ENCODE measurements around the gene FLT3LG. TPM values are rescaled to one million over a fixed set of nuclear protein-coding genes. Genes with fewer than 3 reads are reported as not detected.

FLT3LG gene
- total and polyA plus RNA-seq, 2 donors from 2014 or later: 7.4 to 12.5 TPM

- intact Hi-C loops (cut with DNase I): no loop called here
- TF ChIP-seq, protein P1, sequence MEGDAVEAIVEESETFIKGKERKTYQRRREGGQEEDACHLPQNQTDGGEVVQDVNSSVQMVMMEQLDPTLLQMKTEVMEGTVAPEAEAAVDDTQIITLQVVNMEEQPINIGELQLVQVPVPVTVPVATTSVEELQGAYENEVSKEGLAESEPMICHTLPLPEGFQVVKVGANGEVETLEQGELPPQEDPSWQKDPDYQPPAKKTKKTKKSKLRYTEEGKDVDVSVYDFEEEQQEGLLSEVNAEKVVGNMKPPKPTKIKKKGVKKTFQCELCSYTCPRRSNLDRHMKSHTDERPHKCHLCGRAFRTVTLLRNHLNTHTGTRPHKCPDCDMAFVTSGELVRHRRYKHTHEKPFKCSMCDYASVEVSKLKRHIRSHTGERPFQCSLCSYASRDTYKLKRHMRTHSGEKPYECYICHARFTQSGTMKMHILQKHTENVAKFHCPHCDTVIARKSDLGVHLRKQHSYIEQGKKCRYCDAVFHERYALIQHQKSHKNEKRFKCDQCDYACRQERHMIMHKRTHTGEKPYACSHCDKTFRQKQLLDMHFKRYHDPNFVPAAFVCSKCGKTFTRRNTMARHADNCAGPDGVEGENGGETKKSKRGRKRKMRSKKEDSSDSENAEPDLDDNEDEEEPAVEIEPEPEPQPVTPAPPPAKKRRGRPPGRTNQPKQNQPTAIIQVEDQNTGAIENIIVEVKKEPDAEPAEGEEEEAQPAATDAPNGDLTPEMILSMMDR (IDR thresholded peaks at IDR 0.05; ENCODE audit: borderline replicate concordance, extremely low read depth, insufficient read depth): no peak
- H3K36me3 ChIP-seq (ENCODE audit: control insufficient read depth in 2 of 3, insufficient read depth in 3 of 3, low read length in 3 of 3): peaks cover 0 to 5% (median 5%) of the 10 kb centered on the region in 3 donors
Measured at GRCh38 chr19:49520705-49521319, 46.8 kb downstream of the FLT3LG start.

DNA sequence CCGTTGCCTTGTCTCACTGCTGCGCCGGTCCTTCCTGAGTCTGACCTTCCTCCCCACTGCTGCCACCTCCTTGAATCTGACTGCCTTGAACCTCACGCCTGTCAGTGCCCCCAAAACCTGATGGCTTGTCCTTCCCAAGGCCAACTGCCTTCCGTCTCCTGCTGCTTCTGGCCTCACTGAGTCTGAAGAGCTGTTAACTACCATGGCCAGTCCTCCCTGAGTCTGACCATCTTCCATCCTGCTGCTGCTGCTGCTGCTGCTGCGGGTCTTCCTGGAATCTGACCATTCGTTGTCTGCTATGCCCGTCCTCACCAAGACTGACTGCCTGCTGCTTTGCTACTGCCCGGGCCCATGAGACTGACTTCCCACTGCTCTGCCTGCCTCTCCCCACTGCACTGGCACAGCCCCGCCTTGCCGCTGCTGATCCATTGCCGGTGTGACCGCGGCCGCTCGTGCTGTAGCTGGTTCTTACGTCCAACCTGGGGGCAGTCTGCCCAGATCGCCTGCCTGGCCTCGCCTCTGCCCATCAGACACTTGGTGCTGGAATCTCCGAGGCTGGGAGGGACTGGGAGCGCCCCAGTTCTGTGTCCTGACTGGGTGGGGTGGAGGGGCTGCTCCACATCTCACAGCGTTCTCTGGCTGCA lies 50.9 kb downstream of the FLT3LG start:
- H3K4me3 ChIP-seq (ENCODE audit: low read length in 3 of 3): no peak overlapping the region
- intact Hi-C loops (cut with DNase I): no loop called here
- peaks cover 0 to 5% (median 5%) of the 10 kb centered on the region in 3 donors for H3K36me3 ChIP-seq (ENCODE audit: control insufficient read depth in 2 of 3, insufficient read depth in 3 of 3, low read length in 3 of 3)
- TF ChIP-seq, protein P1 (IDR thresholded peaks at IDR 0.05; ENCODE audit: borderline replicate concordance, extremely low read depth, insufficient read depth): no peak
- H3K27ac ChIP-seq (ENCODE audit: low read depth in 2 of 2, low read length in 2 of 2): no peak overlapping the region
- H3K9me3 ChIP-seq (ENCODE audit: control insufficient read depth in 2 of 3, insufficient read depth in 1 of 3, low read length in 3 of 3): no peaks in the 10 kb centered on the region
- H3K9ac ChIP-seq (ENCODE audit: low read length in 3 of 3): no peak overlapping the region
- peaks cover 0 to 3% (median 0%) of the 10 kb centered on the region in 3 donors for H3K4me1 ChIP-seq (ENCODE audit: control insufficient read depth in 2 of 3, insufficient read depth in 2 of 3, low read depth in 1 of 3, low read length in 3 of 3)
- H3K27me3 ChIP-seq (ENCODE audit: control insufficient read depth, insufficient read depth, low read length): no peaks in the 10 kb centered on the region
- DNase-seq (no peak), FAIRE-seq (no peak)

More at GRCh38 chr19:49520705-49521319, 46.8 kb downstream of the FLT3LG start:
- Histone ChIP-seq H3K9ac (ENCODE audit: low read length in 3 of 3) (no peak overlapping the region), H3K9me3 (ENCODE audit: control insufficient read depth in 2 of 3, insufficient read depth in 1 of 3, low read length in 3 of 3) (no peaks in the 10 kb centered on the region), H3K27ac (ENCODE audit: low read depth in 2 of 2, low read length in 2 of 2) (no peak overlapping the region), H3K4me3 (ENCODE audit: low read length in 3 of 3) (no peak overlapping the region), H3K4me1 (ENCODE audit: control insufficient read depth in 2 of 3, insufficient read depth in 2 of 3, low read depth in 1 of 3, low read length in 3 of 3) (no peaks in the 10 kb centered on the region), H3K27me3 (ENCODE audit: control insufficient read depth, insufficient read depth, low read length) (no peaks in the 10 kb centered on the region)
- FAIRE-seq (no peak), DNase-seq (no peak)

DNA sequence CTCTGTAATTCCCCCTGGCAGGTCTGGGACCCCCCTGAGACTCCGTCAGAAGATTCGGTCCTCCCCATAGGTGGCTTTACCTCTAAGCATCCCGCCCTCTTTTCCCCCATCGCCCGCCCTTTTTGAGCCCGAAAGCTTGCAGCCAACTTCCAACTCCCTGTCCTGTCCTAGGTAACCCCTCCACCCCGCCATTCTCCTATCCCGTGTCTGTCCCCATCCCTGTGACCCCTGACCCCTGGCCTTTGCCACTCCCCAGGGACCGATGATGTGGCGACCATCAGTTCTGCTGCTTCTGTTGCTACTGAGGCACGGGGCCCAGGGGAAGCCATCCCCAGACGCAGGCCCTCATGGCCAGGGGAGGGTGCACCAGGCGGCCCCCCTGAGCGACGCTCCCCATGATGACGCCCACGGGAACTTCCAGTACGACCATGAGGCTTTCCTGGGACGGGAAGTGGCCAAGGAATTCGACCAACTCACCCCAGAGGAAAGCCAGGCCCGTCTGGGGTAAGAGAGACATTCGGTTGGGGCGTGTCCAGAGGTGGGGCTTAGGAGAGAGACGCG lies 54.3 kb downstream of the FLT3LG start:
- Histone ChIP-seq H3K4me3 (ENCODE audit: low read length in 3 of 3) (peak overlapping the region; percentile 36 to 56 (median 44)), H3K27ac (ENCODE audit: low read depth in 2 of 2, low read length in 2 of 2) (peak overlapping the region; percentile 41 to 81), H3K27me3 (ENCODE audit: control insufficient read depth, insufficient read depth, low read length) (no peaks in the 10 kb centered on the region), H3K9me3 (ENCODE audit: control insufficient read depth in 2 of 3, insufficient read depth in 1 of 3, low read length in 3 of 3) (no peaks in the 10 kb centered on the region), H3K4me1 (ENCODE audit: control insufficient read depth in 2 of 3, insufficient read depth in 2 of 3, low read depth in 1 of 3, low read length in 3 of 3) (peaks cover 0 to 4% (median 0%) of the 10 kb centered on the region in 3 donors), H3K36me3 (ENCODE audit: control insufficient read depth in 2 of 3, insufficient read depth in 3 of 3, low read length in 3 of 3) (peaks cover 0 to 7% (median 0%) of the 10 kb centered on the region in 3 donors), H3K9ac (ENCODE audit: low read length in 3 of 3) (peak overlapping the region in 2 of 3 donors; percentile 1 to 8)
- FAIRE-seq: no peak
- intact Hi-C loops (cut with DNase I): no loop called here
- TF ChIP-seq, protein P1 (IDR thresholded peaks at IDR 0.05; ENCODE audit: borderline replicate concordance, extremely low read depth, insufficient read depth): no peak
- peak in 3 of 5 donors; percentile 25 to 84 (median 81) for DNase-seq

Data from kidney (tissue), 14 donors.